Mammary epithelial cell (primary cell): Measurements from ENCODE around the gene PRKAA1.

Experiments
- EZH2 ChIP-seq: IDR thresholded peaks from 2 replicates; pipeline ENCODE4 v1.6.1; 2012; ENCODE audit warnings: low read length, inconsistent platforms, borderline replicate concordance
- TF ChIP-seq, protein P1 (sequence below), 2 donors: IDR thresholded peaks in 1 of 2; conservative IDR thresholded peaks in 1 of 2; 2 replicates each; pipeline ENCODE4 v1.5.1; 2011 to 2012; ENCODE audit warnings: inconsistent platforms in 2 of 2, low read length in 2 of 2, mild to moderate bottlenecking in 2 of 2, control low read depth in 1 of 2, low read depth in 1 of 2; ENCODE audit not compliant: insufficient read depth in 1 of 2; ENCODE audit errors: extremely low read depth in 1 of 2

GRCh38 chr5:40833712-40834229 is 35.6 kb upstream of the PRKAA1 start:
- TF ChIP-seq, protein P1, sequence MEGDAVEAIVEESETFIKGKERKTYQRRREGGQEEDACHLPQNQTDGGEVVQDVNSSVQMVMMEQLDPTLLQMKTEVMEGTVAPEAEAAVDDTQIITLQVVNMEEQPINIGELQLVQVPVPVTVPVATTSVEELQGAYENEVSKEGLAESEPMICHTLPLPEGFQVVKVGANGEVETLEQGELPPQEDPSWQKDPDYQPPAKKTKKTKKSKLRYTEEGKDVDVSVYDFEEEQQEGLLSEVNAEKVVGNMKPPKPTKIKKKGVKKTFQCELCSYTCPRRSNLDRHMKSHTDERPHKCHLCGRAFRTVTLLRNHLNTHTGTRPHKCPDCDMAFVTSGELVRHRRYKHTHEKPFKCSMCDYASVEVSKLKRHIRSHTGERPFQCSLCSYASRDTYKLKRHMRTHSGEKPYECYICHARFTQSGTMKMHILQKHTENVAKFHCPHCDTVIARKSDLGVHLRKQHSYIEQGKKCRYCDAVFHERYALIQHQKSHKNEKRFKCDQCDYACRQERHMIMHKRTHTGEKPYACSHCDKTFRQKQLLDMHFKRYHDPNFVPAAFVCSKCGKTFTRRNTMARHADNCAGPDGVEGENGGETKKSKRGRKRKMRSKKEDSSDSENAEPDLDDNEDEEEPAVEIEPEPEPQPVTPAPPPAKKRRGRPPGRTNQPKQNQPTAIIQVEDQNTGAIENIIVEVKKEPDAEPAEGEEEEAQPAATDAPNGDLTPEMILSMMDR (conservative IDR thresholded peaks at IDR 0.05 in 1 of 2, IDR thresholded peaks at IDR 0.05 in 1 of 2; ENCODE audit: extremely low read depth in 1 of 2, insufficient read depth in 1 of 2, low read depth in 1 of 2, low read length in 2 of 2) = no peak
- no peak for TF ChIP-seq EZH2
